Activated CD4-positive, alpha-beta T cell treated with anti-CD3 and anti-CD28 coated beads, Interleukin-2, amount 50 U/mL, for 24 hours (primary cell): Measurements from ENCODE around the gene PPP2R2C.
A peak's percentile ranks its signal among the peaks of the same experiment; 100 is the strongest.

Source experiments
- DNase-seq, 2 donors: peaks; one replicate each; pipeline ENCODE4 v3.0.0-alpha.2; 2020; ENCODE audit warnings: low read depth in 1 of 2, low spot score in 1 of 2

The PPP2R2C gene

GRCh38 chr4:6332042-6332668 is 140.3 kb downstream of the PPP2R2C start:
- no peak for DNase-seq

- DNase-seq, result no peak
Measured at GRCh38 chr4:6331468-6331867, 140.9 kb downstream of the PPP2R2C start.

DNA sequence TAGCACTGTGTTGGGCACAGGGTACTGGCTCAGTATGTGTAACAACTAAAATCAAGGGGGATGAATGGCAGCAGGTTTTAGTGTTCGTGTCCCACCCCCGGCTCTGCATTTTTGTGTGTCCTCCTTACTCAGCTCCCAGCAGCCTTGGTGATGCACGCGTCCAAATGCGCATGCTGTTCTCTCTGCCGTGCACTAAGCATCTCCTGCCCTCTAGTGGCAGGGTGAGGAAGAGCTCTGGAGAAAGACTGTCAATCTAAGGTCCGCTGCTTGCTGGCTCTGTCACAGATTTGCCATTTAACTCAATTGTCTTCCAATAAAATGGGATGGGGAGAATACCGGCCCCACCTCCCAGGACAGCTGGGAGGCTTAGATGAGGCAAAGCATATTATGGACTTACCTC is 141.4 kb downstream of the PPP2R2C start:
- no peak for DNase-seq

- no peak for DNase-seq
Measured at GRCh38 chr4:6330384-6330767, 142.0 kb downstream of the PPP2R2C start.

DNA sequence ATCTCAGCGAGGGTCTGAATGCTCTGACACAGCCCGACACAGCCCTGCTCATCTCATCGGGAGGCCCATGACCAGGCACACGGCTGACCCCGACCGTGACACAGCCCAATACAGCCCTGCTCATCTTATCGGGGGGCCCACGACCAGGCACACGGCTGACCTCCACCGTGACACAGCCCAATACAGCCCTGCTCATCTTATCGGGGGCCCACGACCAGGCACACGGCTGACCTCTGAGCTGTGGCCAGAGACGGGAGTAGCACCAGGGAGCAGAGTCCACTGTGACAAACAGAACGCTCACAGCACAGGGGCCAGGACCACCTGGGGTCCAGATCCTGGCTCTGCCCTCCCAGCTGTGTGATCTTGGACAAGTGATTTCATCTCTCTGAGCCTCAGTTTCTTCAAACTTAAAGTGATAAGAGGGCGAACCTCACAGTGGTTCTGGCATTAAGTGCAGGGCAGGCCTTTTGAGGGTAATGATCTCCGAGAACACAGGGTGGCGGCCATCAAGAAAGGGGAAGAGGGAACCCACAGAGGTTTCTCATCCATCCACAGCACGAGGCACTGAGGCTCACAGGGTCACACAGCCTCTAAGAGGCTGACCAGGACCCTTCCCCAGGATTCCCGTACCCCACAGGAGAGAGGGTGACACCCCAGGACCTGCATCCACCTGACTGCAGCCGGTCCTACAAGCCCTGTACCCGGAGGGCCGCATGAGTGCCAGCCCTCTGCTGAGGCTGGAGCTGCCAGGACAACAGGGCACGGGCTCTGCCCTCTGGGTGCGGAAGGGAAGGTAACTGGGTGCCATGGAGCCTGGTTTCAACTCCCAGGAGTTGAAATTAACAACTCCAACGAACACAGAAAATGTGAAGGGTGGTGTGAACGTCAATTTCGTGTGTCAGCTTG is 142.7 kb downstream of the PPP2R2C start:
- no peak for DNase-seq

GRCh38 chr4:6328526-6328925 is 143.9 kb downstream of the PPP2R2C start:
- DNase-seq, result no peak

GRCh38 chr4:6327220-6327917 is 145.0 kb downstream of the PPP2R2C start:
- peak; percentile 54 to 67 for DNase-seq

DNA sequence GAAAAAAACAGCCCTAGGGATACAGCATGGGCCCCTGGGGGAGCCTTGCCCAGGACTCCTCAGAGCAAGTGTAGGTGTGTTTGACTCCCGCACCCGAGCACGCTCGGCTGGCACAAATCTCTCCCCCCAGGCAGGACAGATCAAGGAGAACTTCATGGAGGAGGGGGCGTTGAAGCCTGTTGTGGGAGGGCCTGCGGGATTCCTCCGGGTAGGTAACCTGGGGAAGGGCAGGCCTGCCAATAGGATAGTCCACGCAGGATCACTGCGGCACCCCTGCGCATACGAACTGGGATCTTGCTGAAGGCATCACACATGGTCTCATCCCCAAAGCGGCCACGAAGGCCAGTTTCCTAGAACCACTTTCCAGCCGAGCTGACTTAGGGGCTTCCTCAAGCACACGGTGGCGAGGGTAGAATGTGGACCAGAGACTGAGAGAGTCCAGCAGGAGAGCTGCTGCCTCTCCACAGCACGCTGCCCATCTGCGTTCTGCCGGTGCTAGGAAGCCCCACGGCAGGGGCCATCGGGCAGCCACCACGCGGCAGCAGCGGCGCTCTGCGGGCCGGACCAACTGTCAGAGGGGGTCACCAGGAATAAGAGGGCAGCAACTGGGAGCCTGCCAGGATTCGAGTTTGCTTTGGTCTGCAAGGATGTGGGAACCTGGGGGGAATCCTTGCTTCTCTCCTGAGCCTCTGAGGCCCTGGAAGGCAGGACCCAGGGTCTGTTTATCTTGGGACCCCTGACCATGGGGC is 145.9 kb downstream of the PPP2R2C start:
- no peak for DNase-seq

- no peak for DNase-seq
Measured at GRCh38 chr4:6325788-6326290, 146.6 kb downstream of the PPP2R2C start.

DNA sequence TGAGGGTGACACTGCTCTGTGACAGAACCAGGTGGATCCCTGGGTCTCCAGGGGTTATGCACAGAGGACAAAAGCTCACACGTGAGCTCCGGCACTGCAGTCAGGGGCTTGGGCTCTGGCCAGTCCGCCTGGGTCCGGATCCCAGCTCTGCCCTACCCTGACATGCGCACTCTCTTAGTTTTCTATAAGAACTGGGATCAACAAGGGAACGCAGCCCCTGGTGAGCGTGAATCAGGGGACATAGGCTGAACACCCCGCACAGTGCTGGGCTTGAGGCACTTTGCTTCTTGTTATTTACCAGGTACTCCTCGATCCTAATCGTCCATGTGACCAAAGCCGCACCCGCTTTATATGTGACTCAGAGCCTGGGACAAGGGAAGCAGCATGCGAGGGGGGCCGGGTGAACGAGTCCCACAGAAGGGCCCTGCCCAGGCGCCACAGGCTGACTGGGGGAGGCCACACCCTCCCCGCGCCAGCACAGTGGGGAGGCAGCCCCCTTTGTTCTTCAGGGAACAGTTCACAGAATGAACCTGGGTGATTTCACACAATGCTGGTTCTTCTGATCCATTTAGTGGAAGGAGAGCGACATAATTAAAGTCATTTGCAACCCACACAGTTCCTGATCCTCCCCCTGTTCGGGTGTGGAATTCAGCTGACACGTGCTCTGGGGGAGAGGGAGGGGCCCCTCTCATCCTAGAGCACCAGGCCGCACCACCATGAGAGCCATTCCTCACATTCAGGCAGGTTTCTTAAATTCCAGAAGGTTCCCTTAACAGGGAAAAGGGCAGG is 147.2 kb downstream of the PPP2R2C start:
- no peak for DNase-seq

GRCh38 chr4:6324461-6324998 is 147.9 kb downstream of the PPP2R2C start:
- no peak for DNase-seq

GRCh38 chr4:6322761-6323566 is 149.4 kb downstream of the PPP2R2C start:
- no peak for DNase-seq

DNA sequence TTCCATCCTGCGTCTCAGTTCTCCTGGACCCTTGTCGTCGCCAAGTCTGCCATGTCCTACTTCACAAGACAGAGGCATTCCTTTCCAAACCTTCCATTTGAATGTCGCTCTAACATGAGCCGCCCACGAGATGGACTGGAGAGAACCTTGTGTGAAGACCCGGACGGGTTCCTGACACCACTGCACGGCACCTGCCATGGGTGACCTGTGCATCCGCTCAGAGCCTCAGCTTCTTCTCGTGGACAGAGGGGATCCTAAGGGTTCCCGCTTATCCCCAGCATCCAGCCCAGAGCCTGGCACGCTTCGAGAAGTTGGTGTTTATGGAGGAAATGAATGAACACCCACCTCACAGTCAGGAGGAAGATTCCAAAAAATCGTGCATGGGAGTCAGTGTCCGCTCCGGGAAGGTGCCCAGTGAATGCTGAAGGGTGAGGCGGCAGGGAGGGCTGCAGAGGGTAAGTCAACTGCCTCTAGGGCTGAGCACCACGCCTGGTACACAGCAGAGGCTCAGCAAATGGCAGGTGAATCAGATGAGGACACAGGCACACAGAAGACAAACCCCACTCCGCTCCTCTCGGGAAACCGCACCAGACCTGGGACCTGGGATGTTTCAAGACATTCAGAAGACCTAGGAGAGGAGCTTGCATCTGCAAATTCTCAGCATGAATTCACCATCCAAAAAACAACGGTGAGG is 150.2 kb downstream of the PPP2R2C start:
- no peak for DNase-seq

DNA sequence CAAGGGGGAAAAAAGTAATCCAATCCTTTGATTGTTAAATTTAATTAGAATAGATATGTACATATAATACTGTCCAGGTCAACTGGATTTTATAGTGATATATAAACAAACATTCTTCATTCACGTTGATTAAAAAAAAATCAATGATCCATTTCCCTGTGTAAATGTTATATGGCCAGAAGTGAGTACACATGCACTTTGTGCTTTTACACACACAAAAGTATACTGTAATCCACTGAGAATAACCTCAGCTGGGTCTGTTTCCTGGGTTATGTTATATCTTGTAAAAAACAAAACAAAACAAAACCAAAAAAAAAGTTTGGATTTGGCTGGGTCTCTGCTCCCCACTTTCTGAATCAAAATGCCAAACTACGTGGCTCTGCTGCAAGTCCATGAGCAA is 151.1 kb downstream of the PPP2R2C start:
- no peak for DNase-seq

GRCh38 chr4:6320663-6321062 is 151.8 kb downstream of the PPP2R2C start:
- no peak for DNase-seq

- DNase-seq, result no peak
Measured at GRCh38 chr4:6319530-6320150, 152.8 kb downstream of the PPP2R2C start.

DNA sequence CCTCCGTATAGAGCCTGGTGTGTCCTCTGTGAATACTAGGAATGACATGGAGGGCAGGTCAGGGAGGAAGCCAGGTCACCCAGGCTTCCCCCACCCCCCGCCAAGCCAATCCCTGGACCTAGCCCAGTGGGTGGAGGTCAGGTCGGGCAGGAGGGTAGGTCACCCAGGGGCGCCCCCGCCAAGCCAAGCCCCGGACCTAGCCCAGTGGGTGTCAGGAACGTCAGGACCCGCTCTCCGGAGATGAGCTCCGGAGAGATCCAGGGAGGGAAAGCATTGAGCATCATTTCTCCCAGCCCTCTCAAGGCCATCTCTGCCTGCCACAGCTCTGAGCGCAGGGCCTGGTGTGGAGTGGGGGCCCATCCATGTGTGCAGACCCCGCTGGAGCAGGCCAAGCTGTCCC is 154.2 kb downstream of the PPP2R2C start:
- no peak for DNase-seq

- no peak for DNase-seq
Measured at GRCh38 chr4:6316461-6317003, 155.9 kb downstream of the PPP2R2C start.
